SJCRH30 (cell line): Measurements from ENCODE around the gene IFI30. TPM values are rescaled to one million over a fixed set of nuclear protein-coding genes. Genes with fewer than 3 reads are reported as not detected.

Experiments used
- total RNA-seq: library from RNA; depleted of rRNA; stranded (reverse); fragments of >200 nt; shearing (Covaris generic); gene quantifications from 2 replicates; pipeline ENCODE4 v1.2.3, GENCODE V29; 2014; rRNA removed

IFI30 gene
- total RNA-seq, 1 experiment from 2014 or later = 0.67 TPM

Other genes starting within 250 kb of the IFI30 start
- 106 and 111 TPM in 2 replicates for gene CCDC124, start 240.8 kb upstream of the IFI30 start, total RNA-seq
- gene KCNN1, start 206.7 kb upstream of the IFI30 start, total RNA-seq = not detected in 2 replicates
- 1.9 and 2.0 TPM in 2 replicates for gene ARRDC2, start 165.6 kb upstream of the IFI30 start, total RNA-seq
- not detected in 2 replicates for gene IL12RB1, start 86.9 kb upstream of the IFI30 start, total RNA-seq
- gene MAST3, start 76.0 kb upstream of the IFI30 start, total RNA-seq = 4.3 and 4.5 TPM in 2 replicates
- gene PIK3R2, start 20.6 kb upstream of the IFI30 start, total RNA-seq = 35.0 and 39.0 TPM in 2 replicates
- 31.3 and 31.7 TPM in 2 replicates for gene MPV17L2, start 19.4 kb downstream of the IFI30 start, total RNA-seq
- gene RAB3A, start 30.2 kb downstream of the IFI30 start, total RNA-seq = 2.3 and 2.7 TPM in 2 replicates
- gene PDE4C, start 52.6 kb downstream of the IFI30 start, total RNA-seq = 0.81 and 1.3 TPM in 2 replicates
- gene IQCN, start 100.6 kb downstream of the IFI30 start, total RNA-seq = 0.03 and 0.06 TPM in 2 replicates
- gene JUND, start 107.8 kb downstream of the IFI30 start, total RNA-seq = 70.1 and 94.9 TPM in 2 replicates
- gene LSM4, start 149.3 kb downstream of the IFI30 start, total RNA-seq = 378 and 427 TPM in 2 replicates
- gene PGPEP1, start 166.8 kb downstream of the IFI30 start, total RNA-seq = 8.7 and 11.7 TPM in 2 replicates
- 17.5 and 27.1 TPM in 2 replicates for gene GDF15, start 212.3 kb downstream of the IFI30 start, total RNA-seq
- gene LRRC25, start 223.8 kb downstream of the IFI30 start, total RNA-seq = not detected in 2 replicates
- gene SSBP4, start 245.6 kb downstream of the IFI30 start, total RNA-seq = 63.0 and 73.0 TPM in 2 replicates